Common myeloid progenitor, CD34-positive (primary cell): ENCODE measurements around the gene SF3B3. TPM values are rescaled to one million over a fixed set of nuclear protein-coding genes. Genes with fewer than 3 reads are reported as not detected.

Source experiments
- CTCF ChIA-PET: fragments of 350-600 bp; sonication (Branson Sonifier 250); formaldehyde crosslinking; loops from one replicate; lab custom pipeline; 2021; ENCODE audit warnings: antibody characterized with exemption; lab: Charles Lee
- POLR2A ChIA-PET: fragments of 350-600 bp; sonication (Branson Sonifier 250); formaldehyde crosslinking; loops from one replicate; lab custom pipeline; 2021; ENCODE audit warnings: antibody characterized with exemption; lab: Charles Lee
- DNase-seq, 3 donors: peaks; one replicate each; pipeline versions ENCODE4 v3.0.0 to v3.0.0-alpha.2; 2013
- H3K27ac ChIP-seq, 2 experiments: 1 replicate in 1 of 2; 2 replicates in 1 of 2; pipeline ENCODE4 v1.7.0; 2013; ENCODE audit warnings: inconsistent platforms in 2 of 2, low read length in 2 of 2, mild to moderate bottlenecking in 2 of 2, low read depth in 1 of 2, moderate library complexity in 1 of 2; ENCODE audit not compliant: severe bottlenecking in 2 of 2, insufficient read depth in 1 of 2, poor library complexity in 1 of 2
- H3K27me3 ChIP-seq, 5 experiments: replicated peaks in 2 of 5; 1 replicate in 3 of 5; 2 replicates in 2 of 5; pipeline versions ENCODE4 v1.6.1 to v1.7.0; 2013; ENCODE audit warnings: low read length in 4 of 5, mild to moderate bottlenecking in 2 of 5, moderate library complexity in 2 of 5, inconsistent platforms in 1 of 5; ENCODE audit not compliant: insufficient read depth in 5 of 5, control insufficient read depth in 4 of 5
- H3K36me3 ChIP-seq, 4 experiments: 1 replicate in 2 of 4; 2 replicates in 2 of 4; pipeline versions ENCODE4 v1.6.1 to v1.7.0; 2013; ENCODE audit warnings: low read length in 3 of 4, control low read depth in 1 of 4, mild to moderate bottlenecking in 1 of 4; ENCODE audit not compliant: control insufficient read depth in 4 of 4, insufficient read depth in 4 of 4
- H3K4me1 ChIP-seq, 4 experiments: 1 replicate in 3 of 4; 2 replicates in 1 of 4; pipeline versions ENCODE4 v1.6.1 to v1.7.1; 2013; ENCODE audit warnings: low read length in 3 of 4, mild to moderate bottlenecking in 3 of 4, control low read depth in 1 of 4, inconsistent platforms in 1 of 4, moderate library complexity in 1 of 4; ENCODE audit not compliant: control insufficient read depth in 4 of 4, insufficient read depth in 4 of 4; ENCODE audit errors: control extremely low read depth in 1 of 4
- H3K4me3 ChIP-seq, 7 experiments: 1 replicate in 4 of 7; 2 replicates in 3 of 7; pipeline versions ENCODE4 v1.5.1 to v1.7.0; 2013; ENCODE audit warnings: mild to moderate bottlenecking in 7 of 7, low read length in 6 of 7, moderate library complexity in 6 of 7, inconsistent platforms in 2 of 7, low read depth in 2 of 7, control low read depth in 1 of 7; ENCODE audit not compliant: insufficient read depth in 4 of 7, control insufficient read depth in 1 of 7; ENCODE audit errors: extremely low read depth in 1 of 7
- H3K9me3 ChIP-seq, 5 experiments: 1 replicate in 4 of 5; 2 replicates in 1 of 5; pipeline versions ENCODE4 v1.6.1 to v1.7.1; 2013; ENCODE audit warnings: low read length in 4 of 5, mild to moderate bottlenecking in 2 of 5, inconsistent platforms in 1 of 5, low read depth in 1 of 5, moderate library complexity in 1 of 5; ENCODE audit not compliant: control insufficient read depth in 4 of 5, insufficient read depth in 2 of 5; ENCODE audit errors: control extremely low read depth in 1 of 5
- WGBS: methylation state at CpG from one replicate; pipeline ENCODE4 v1.1.5; 2013; ENCODE audit not compliant: insufficient coverage; 5-methylcytosine and 5-hydroxymethylcytosine counted together
- polyA plus RNA-seq: library from polyadenylated mRNA; unstranded; fragments of 120-200 nt; gene quantifications from one replicate; pipeline ENCODE4 v1.2.1, GENCODE V29; 2013

Gene SF3B3
- 136 TPM for polyA plus RNA-seq

GRCh38 chr16:70523743-70524398 is at the start of gene SF3B3:
SF3B3 (plus strand) TSS chr16:70523816; CDS start chr16:70526657, 2,841 bp downstream.
- CTCF ChIA-PET = interaction anchor here (1.4 to 2.0 kb wide), 2 partner anchors 15 to 33 kb away, joined by 3 to 9 read pairs; no protein-coding TSS in a partner anchor
- Histone ChIP-seq H3K27me3 (no peaks in the 10 kb centered on the region), H3K9me3 (no peaks in the 10 kb centered on the region), H3K4me1 (peaks cover 13 to 58% (median 36%) of the 10 kb centered on the region in 4 experiments), H3K27ac (peak within 1 kb of the TSS; percentile 96 to 98), H3K36me3 (peaks cover 12 to 36% (median 19%) of the 10 kb centered on the region in 4 experiments), H3K4me3 (peak within 1 kb of the TSS; percentile 86 to 98 (median 90))
- 0% methylated on average over 20 of the region's 32 CpGs for WGBS
- POLR2A ChIA-PET = interaction anchor here (0.6 to 0.8 kb wide), 2 partner anchors 21 to 172 kb away, joined by 3 read pairs; no protein-coding TSS in a partner anchor
- no peak for DNase-seq

- CTCF ChIA-PET = interaction anchor here (0.6 to 2.2 kb wide), 4 partner anchors 78 to 107 kb away, joined by 3 to 12 read pairs (median 3); no protein-coding TSS in a partner anchor
- Histone ChIP-seq H3K4me3 (no peak overlapping the region), H3K36me3 (peaks cover 3 to 19% (median 8%) of the 10 kb centered on the region in 4 experiments), H3K27me3 (no peaks in the 10 kb centered on the region), H3K27ac (no peak overlapping the region), H3K9me3 (no peaks in the 10 kb centered on the region), H3K4me1 (peaks cover 0 to 14% (median 3%) of the 10 kb centered on the region in 4 experiments)
- WGBS = 91% methylated on average over 21 of the region's 22 CpGs
- no peak for DNase-seq
- POLR2A ChIA-PET = interaction anchor here (0.6 kb wide), 1 partner anchor 73 kb away, joined by 8 read pairs; no protein-coding TSS in a partner anchor
These were observed 49.1 kb upstream of the SF3B3 start for GRCh38 chr16:70474320-70475053.

GRCh38 chr16:70475054-70475871 is 48.4 kb upstream of the SF3B3 start:
- CTCF ChIA-PET = interaction anchor here (0.6 to 2.2 kb wide), 3 partner anchors 81 to 108 kb away, joined by 3 to 12 read pairs (median 3); no protein-coding TSS in a partner anchor
- 96% methylated on average over 19 of the region's 24 CpGs for WGBS
- no peaks in the 10 kb centered on the region for H3K27me3 ChIP-seq
- no peaks in the 10 kb centered on the region for H3K9me3 ChIP-seq
- DNase-seq = no peak
- H3K27ac ChIP-seq = no peak overlapping the region
- H3K36me3 ChIP-seq = peaks cover 3 to 26% (median 16%) of the 10 kb centered on the region in 4 experiments
- POLR2A ChIA-PET = no interaction called here
- H3K4me1 ChIP-seq = peaks cover 0 to 16% (median 3%) of the 10 kb centered on the region in 4 experiments
- no peak overlapping the region for H3K4me3 ChIP-seq

DNA sequence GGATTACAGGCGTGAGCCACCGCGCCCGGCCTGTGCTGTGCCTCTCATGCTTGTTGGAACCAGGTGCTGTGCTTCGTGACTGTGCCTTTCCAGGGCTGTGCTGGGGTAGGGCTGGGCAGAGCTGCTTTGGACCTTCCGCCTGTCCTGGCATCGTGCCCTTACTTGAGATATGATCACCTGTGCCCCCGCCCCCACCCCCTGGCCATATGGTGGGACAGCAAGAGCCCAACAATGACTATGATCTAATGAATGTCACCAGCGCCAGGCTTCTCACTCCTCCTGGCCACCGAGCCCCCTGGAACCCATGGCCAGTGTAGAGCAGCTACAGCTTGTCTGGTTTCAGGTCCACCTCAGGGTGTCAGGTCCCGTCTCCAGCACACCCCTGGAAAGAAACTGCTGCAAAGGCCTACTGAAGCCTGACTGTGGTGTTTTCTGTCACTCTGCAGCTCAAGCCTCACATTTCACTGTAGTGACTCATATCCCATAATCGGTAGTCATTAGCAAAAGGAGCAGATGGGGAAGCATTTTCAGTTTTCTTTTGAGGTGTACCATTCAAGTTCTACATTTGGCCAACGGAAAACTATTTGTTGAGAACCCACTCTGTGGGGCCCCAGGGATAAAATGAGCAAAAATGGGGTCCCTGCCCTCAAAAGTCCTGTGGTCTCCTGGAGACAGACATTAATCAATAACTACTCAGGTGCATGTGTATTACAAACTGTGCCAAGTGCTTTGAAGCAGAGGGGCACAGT is 47.2 kb upstream of the SF3B3 start:
- H3K4me3 ChIP-seq = no peak overlapping the region
- POLR2A ChIA-PET = no interaction called here
- no peak overlapping the region for H3K27ac ChIP-seq
- H3K27me3 ChIP-seq = no peaks in the 10 kb centered on the region
- peak in 1 of 3 donors; percentile 8 for DNase-seq
- CTCF ChIA-PET = no interaction called here
- WGBS = 96% methylated on average over 11 of the region's 13 CpGs
- peaks cover 3 to 35% (median 28%) of the 10 kb centered on the region in 4 experiments for H3K36me3 ChIP-seq
- no peaks in the 10 kb centered on the region for H3K9me3 ChIP-seq
- H3K4me1 ChIP-seq = peaks cover 0 to 16% (median 3%) of the 10 kb centered on the region in 4 experiments

DNA sequence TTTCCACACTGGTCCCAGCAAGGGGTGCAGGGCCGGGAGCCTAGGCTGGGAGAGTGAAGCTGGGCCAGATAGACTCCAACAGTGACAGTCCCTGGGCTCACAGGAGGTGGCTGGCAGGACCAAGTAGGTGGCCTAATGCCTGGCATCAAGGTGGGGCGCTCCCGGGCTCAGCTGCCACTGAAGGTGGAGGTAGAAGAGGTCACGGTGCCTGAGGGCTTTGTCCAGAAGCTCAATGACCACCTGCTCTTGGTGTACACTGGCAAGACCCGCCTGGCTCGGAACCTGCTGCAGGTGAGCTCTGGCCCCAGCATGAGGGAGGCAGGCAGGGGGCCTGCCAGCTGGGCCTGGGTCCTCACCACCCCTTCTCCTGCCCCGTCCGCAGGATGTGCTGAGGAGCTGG is 45.4 kb upstream of the SF3B3 start:
- Histone ChIP-seq H3K4me3 (no peak overlapping the region), H3K27ac (no peak overlapping the region), H3K9me3 (no peaks in the 10 kb centered on the region), H3K27me3 (no peaks in the 10 kb centered on the region), H3K4me1 (peaks cover 0 to 16% (median 3%) of the 10 kb centered on the region in 4 experiments), H3K36me3 (peaks cover 5 to 48% (median 36%) of the 10 kb centered on the region in 4 experiments)
- DNase-seq = no peak
- WGBS = 85% methylated on average over 6 of the region's 8 CpGs
- ChIA-PET CTCF (interaction anchor here (1.3 to 4.0 kb wide), 7 partner anchors 9 to 110 kb away, joined by 3 to 16 read pairs (median 3); no protein-coding TSS in a partner anchor), POLR2A (interaction anchor here (1.6 kb wide), 1 partner anchor 98 kb away, joined by 3 read pairs; no protein-coding TSS in a partner anchor)

GRCh38 chr16:70478912-70479341 is 44.7 kb upstream of the SF3B3 start:
- H3K4me1 ChIP-seq = peaks cover 0 to 16% (median 3%) of the 10 kb centered on the region in 4 experiments
- H3K4me3 ChIP-seq = no peak overlapping the region
- POLR2A ChIA-PET = interaction anchor here (1.6 kb wide), 1 partner anchor 99 kb away, joined by 3 read pairs; no protein-coding TSS in a partner anchor
- WGBS = 50% methylated on average over 7 of the region's 10 CpGs
- H3K9me3 ChIP-seq = no peaks in the 10 kb centered on the region
- H3K27me3 ChIP-seq = no peaks in the 10 kb centered on the region
- peak in 1 of 3 donors; percentile 11 for DNase-seq
- CTCF ChIA-PET = interaction anchor here (1.0 to 4.0 kb wide), 7 partner anchors 9 to 111 kb away, joined by 3 to 16 read pairs (median 4); no protein-coding TSS in a partner anchor
- peaks cover 5 to 55% (median 42%) of the 10 kb centered on the region in 4 experiments for H3K36me3 ChIP-seq
- H3K27ac ChIP-seq = no peak overlapping the region
